IMR-90 (cell line): ENCODE data around the gene PNPLA1. TPM values are rescaled to one million over a fixed set of nuclear protein-coding genes. Genes with fewer than 3 reads are reported as not detected.

Experiments
- polyA plus RNA-seq, 3 experiments: library from polyadenylated mRNA; depleted of rRNA; stranded (reverse); fragments of >200 nt; gene quantifications; 2 replicates each; pipeline ENCODE4 v1.2.3, GENCODE V29; 2012; ENCODE audit warnings: low replicate concordance in 1 of 3
- total RNA-seq: library from RNA; depleted of rRNA; stranded (reverse); fragments of >200 nt; gene quantifications from 2 replicates; pipeline ENCODE4 v1.2.3, GENCODE V29; 2012; rRNA removed

PNPLA1 gene
- total and polyA plus RNA-seq, 2 of the 4 experiments (the other 2 are of a cell fraction): not detected

Other genes with a start within 250 kb of the PNPLA1 start
- gene SLC26A8, start 245.4 kb upstream of the PNPLA1 start, total RNA-seq: not detected in 2 replicates
- gene SLC26A8, start 245.4 kb upstream of the PNPLA1 start, polyA plus RNA-seq (2012; rRNA removed): 0.07 TPM in 1 of 2 replicates, not detected in the other
- 69.7 and 74.4 TPM in 2 replicates for gene MAPK14, start 242.3 kb upstream of the PNPLA1 start, total RNA-seq
- gene MAPK14, start 242.3 kb upstream of the PNPLA1 start, polyA plus RNA-seq (2012; rRNA removed): 22.6 and 28.4 TPM in 2 replicates
- gene MAPK13, start 139.5 kb upstream of the PNPLA1 start, total RNA-seq: 1.9 and 2.0 TPM in 2 replicates
- 2.8 and 2.9 TPM in 2 replicates for gene MAPK13, start 139.5 kb upstream of the PNPLA1 start, polyA plus RNA-seq (2012; rRNA removed)
- gene BRPF3, start 73.3 kb upstream of the PNPLA1 start, total RNA-seq: 8.3 and 10.2 TPM in 2 replicates
- gene BRPF3, start 73.3 kb upstream of the PNPLA1 start, polyA plus RNA-seq (2012; rRNA removed): 17.2 and 18.1 TPM in 2 replicates
- gene BNIP5, start 66.8 kb downstream of the PNPLA1 start, total RNA-seq: not detected in 2 replicates
- gene BNIP5, start 66.8 kb downstream of the PNPLA1 start, polyA plus RNA-seq (2012; rRNA removed): not detected in 2 replicates
- under 0.01 and 0.18 TPM in 2 replicates for gene ETV7, start 117.6 kb downstream of the PNPLA1 start, total RNA-seq
- 0.17 and 0.19 TPM in 2 replicates for gene ETV7, start 117.6 kb downstream of the PNPLA1 start, polyA plus RNA-seq (2012; rRNA removed)
- gene PXT1, start 172.8 kb downstream of the PNPLA1 start, total RNA-seq: not detected in 2 replicates
- not detected in 2 replicates for gene PXT1, start 172.8 kb downstream of the PNPLA1 start, polyA plus RNA-seq (2012; rRNA removed)
- gene KCTD20, start 172.9 kb downstream of the PNPLA1 start, total RNA-seq: 150 TPM in 2 replicates
- gene KCTD20, start 172.9 kb downstream of the PNPLA1 start, polyA plus RNA-seq (2012; rRNA removed): 48.5 and 55.4 TPM in 2 replicates